H1 (cell line): ENCODE data around the gene HRNR. TPM values are rescaled to one million over a fixed set of nuclear protein-coding genes. Genes with fewer than 3 reads are reported as not detected.
"Not testable (repeated sequence)": the region's sequence is repeated elsewhere in the genome, so short reads cannot be mapped to it uniquely, and the experiment has no call there.

Source experiments
- CTCF ChIA-PET: fragments of 300-600 bp; sonication (Branson Sonifier 250); formaldehyde crosslinking; loops from one replicate; lab custom pipeline; 2021; ENCODE audit not compliant: partially characterized antibody; lab: Charles Lee
- POLR2A ChIA-PET: fragments of 300-600 bp; sonication (Branson Sonifier 250); formaldehyde crosslinking; loops from one replicate; lab custom pipeline; 2021; ENCODE audit warnings: inconsistent platforms; ENCODE audit not compliant: partially characterized antibody; lab: Charles Lee
- DNase-seq, 2 experiments: peaks; one replicate each; pipeline versions ENCODE4 v3.0.0 to v3.0.0-alpha.2; 2010 to 2022; ENCODE audit warnings: low spot score in 2 of 2, low read depth in 1 of 2, mixed read lengths in 1 of 2
- FAIRE-seq: peaks from 2 replicates; lab custom pipeline; 2011; peaks lifted over from hg19 to GRCh38; lab: Jason Lieb, UNC
- H2AFZ ChIP-seq: 2 replicates; pipeline ENCODE4 v1.8.1; 2012; ENCODE audit warnings: low read length, inconsistent platforms
- H2AK5ac ChIP-seq: 2 replicates; pipeline ENCODE4 v1.6.1; 2013; ENCODE audit warnings: low read depth, low read length
- H2BK120ac ChIP-seq: replicated peaks from 2 replicates; pipeline ENCODE3; 2013; ENCODE audit warnings: low read depth, low read length, inconsistent platforms
- H2BK12ac ChIP-seq: 2 replicates; pipeline ENCODE4 v1.6.1; 2013; ENCODE audit warnings: low read depth, low read length
- H2BK15ac ChIP-seq: 2 replicates; pipeline ENCODE4 v1.6.1; 2013; ENCODE audit warnings: low read length
- H2BK20ac ChIP-seq: 2 replicates; pipeline ENCODE4 v1.6.1; 2013; ENCODE audit warnings: low read length
- H2BK5ac ChIP-seq: 2 replicates; pipeline ENCODE4 v1.6.1; 2013; ENCODE audit warnings: low read depth, low read length
- H3K14ac ChIP-seq: 2 replicates; pipeline ENCODE4 v1.6.1; 2013; ENCODE audit warnings: inconsistent platforms; ENCODE audit not compliant: insufficient read length
- H3K18ac ChIP-seq: 2 replicates; pipeline ENCODE4 v1.6.1; 2013; ENCODE audit warnings: low read length; ENCODE audit errors: extremely low read depth
- H3K23ac ChIP-seq: 2 replicates; pipeline ENCODE4 v1.6.1; 2013; ENCODE audit warnings: inconsistent platforms; ENCODE audit not compliant: insufficient read length
- H3K23me2 ChIP-seq: 2 replicates; pipeline ENCODE4 v1.6.1; 2013; ENCODE audit warnings: low read depth, low read length
- H3K27ac ChIP-seq: 2 replicates; pipeline ENCODE4 v1.6.1; 2011; ENCODE audit warnings: low read depth, low read length, inconsistent platforms
- H3K27me3 ChIP-seq, 4 experiments: replicated peaks in 1 of 4; 1 replicate in 1 of 4; 2 replicates in 3 of 4; pipeline versions ENCODE4 v1.6.1 to v1.8.1; 2011 to 2013; ENCODE audit warnings: low read length in 3 of 4, mild to moderate bottlenecking in 3 of 4, inconsistent platforms in 2 of 4, mixed read lengths in 2 of 4, moderate library complexity in 1 of 4; ENCODE audit not compliant: control insufficient read depth in 3 of 4, insufficient read depth in 3 of 4; ENCODE audit errors: extremely low read depth in 1 of 4
- H3K36me3 ChIP-seq, 4 experiments: 2 replicates each; pipeline versions ENCODE4 v1.6.1 to v1.8.1; 2011 to 2013; ENCODE audit warnings: mild to moderate bottlenecking in 4 of 4, low read length in 3 of 4, moderate library complexity in 2 of 4, control low read depth in 1 of 4, inconsistent platforms in 1 of 4; ENCODE audit not compliant: insufficient read depth in 4 of 4, control insufficient read depth in 2 of 4
- H3K4ac ChIP-seq: replicated peaks from 2 replicates; pipeline ENCODE3; 2013; ENCODE audit warnings: low read length, low read depth, mixed read lengths, inconsistent platforms; ENCODE audit not compliant: insufficient read length
- H3K4me1 ChIP-seq, 4 experiments: replicated peaks in 1 of 4; 1 replicate in 1 of 4; 2 replicates in 3 of 4; pipeline versions ENCODE4 v1.6.1 to v1.8.1; 2011 to 2013; ENCODE audit warnings: low read length in 3 of 4, inconsistent platforms in 2 of 4, mixed read lengths in 1 of 4; ENCODE audit not compliant: insufficient read depth in 4 of 4, control insufficient read depth in 3 of 4
- H3K4me2 ChIP-seq, 2 experiments: 2 replicates each; pipeline versions ENCODE4 v1.6.1 to v1.8.1; 2011 to 2013; ENCODE audit warnings: low read depth in 2 of 2, low read length in 2 of 2, control low read depth in 1 of 2, inconsistent platforms in 1 of 2, mild to moderate bottlenecking in 1 of 2; ENCODE audit not compliant: insufficient read depth in 1 of 2
- H3K4me3 ChIP-seq, 4 experiments: fragments of 200-600, 300-600 bp in 1 of 4; sonication (generic), shearing (Covaris generic), sonication (Bioruptor Twin) in 1 of 4; 2 replicates each; pipeline versions ENCODE4 v1.5.1 to v1.8.1; 2011 to 2016; ENCODE audit warnings: low read length in 4 of 4, low read depth in 3 of 4, control low read depth in 2 of 4, inconsistent platforms in 2 of 4, mild to moderate bottlenecking in 2 of 4, mixed read lengths in 1 of 4, moderate library complexity in 1 of 4; ENCODE audit not compliant: insufficient read depth in 2 of 4; ENCODE audit errors: extremely low read depth in 1 of 4
- H3K56ac ChIP-seq: replicated peaks from 2 replicates; pipeline ENCODE3; 2013; ENCODE audit warnings: low read depth, mild to moderate bottlenecking, mixed read lengths, low read length, inconsistent platforms; ENCODE audit not compliant: insufficient read length
- H3K79me1 ChIP-seq: 2 replicates; pipeline ENCODE4 v1.6.1; 2013; ENCODE audit warnings: low read depth, low read length, control low read depth
- H3K79me2 ChIP-seq, 2 experiments: 2 replicates each; pipeline versions ENCODE4 v1.6.1 to v1.8.1; 2012 to 2013; ENCODE audit warnings: low read length in 2 of 2, mild to moderate bottlenecking in 2 of 2, inconsistent platforms in 1 of 2; ENCODE audit not compliant: insufficient read depth in 2 of 2, control insufficient read depth in 1 of 2
- H3K9ac ChIP-seq, 4 experiments: replicated peaks in 1 of 4; 1 replicate in 1 of 4; 2 replicates in 3 of 4; pipeline versions ENCODE4 v1.6.1 to v1.8.1; 2011 to 2013; ENCODE audit warnings: low read depth in 3 of 4, low read length in 3 of 4, control low read depth in 2 of 4, mild to moderate bottlenecking in 2 of 4, moderate library complexity in 2 of 4, inconsistent platforms in 1 of 4; ENCODE audit errors: extremely low read depth in 1 of 4
- H3K9me3 ChIP-seq, 2 experiments: 2 replicates each; pipeline versions ENCODE4 v1.6.1 to v1.8.1; 2012 to 2013; ENCODE audit warnings: mild to moderate bottlenecking in 2 of 2, moderate library complexity in 2 of 2, control low read depth in 1 of 2, inconsistent platforms in 1 of 2, low read depth in 1 of 2, low read length in 1 of 2, mixed read lengths in 1 of 2; ENCODE audit not compliant: insufficient read depth in 2 of 2
- H4K20me1 ChIP-seq, 2 experiments: replicated peaks in 1 of 2; 2 replicates each; pipeline versions ENCODE3 to v1.8.1; 2011 to 2013; ENCODE audit warnings: inconsistent platforms in 2 of 2, low read length in 2 of 2, mild to moderate bottlenecking in 1 of 2; ENCODE audit not compliant: insufficient read depth in 2 of 2, control insufficient read depth in 1 of 2
- H4K5ac ChIP-seq: 2 replicates; pipeline ENCODE4 v1.6.1; 2013; ENCODE audit warnings: low read length, low read depth, mixed read lengths, inconsistent platforms; ENCODE audit not compliant: insufficient read length
- H4K8ac ChIP-seq: 2 replicates; pipeline ENCODE4 v1.8.0; 2013; ENCODE audit warnings: mild to moderate bottlenecking, moderate library complexity, low read length, inconsistent platforms; ENCODE audit not compliant: insufficient read depth; ENCODE audit errors: extremely low read depth
- H4K91ac ChIP-seq: replicated peaks from 2 replicates; pipeline ENCODE3; 2013; ENCODE audit warnings: low read length, mixed read lengths, inconsistent platforms; ENCODE audit not compliant: insufficient read length
- WGBS, 2 experiments: shearing (Covaris generic) in 1 of 2; methylation state at CpG; one replicate each; pipeline versions ENCODE4 v1.1.6 to v1.1.7; 2013 to 2015; ENCODE audit warnings: low lambda C conversion rate in 2 of 2, mixed read lengths in 2 of 2, inconsistent platforms in 1 of 2, low coverage in 1 of 2, missing lambda C conversion rate in 1 of 2; ENCODE audit not compliant: insufficient replicate concordance in 2 of 2, insufficient coverage in 1 of 2, insufficient read length in 1 of 2; ENCODE audit errors: extremely low coverage in 1 of 2, missing lambda C conversion rate in 1 of 2; 5-methylcytosine and 5-hydroxymethylcytosine counted together
- polyA plus RNA-seq, 7 experiments: library from polyadenylated mRNA; depleted of rRNA in 3 of 7; stranded (reverse) in 5 of 7; unstranded in 2 of 7; fragments of >200 nt in 5 of 7; fragments of 200-250 nt in 2 of 7; gene quantifications; 1 replicate in 5 of 7; 2 replicates in 1 of 7; 4 replicates in 1 of 7; pipeline versions ENCODE4 v1.2.1 to v1.2.3, GENCODE V29; 2011 to 2013; ENCODE audit warnings: missing spikeins in 2 of 7, mixed read lengths in 2 of 7
- total RNA-seq: library from RNA; stranded (reverse); fragmentation: NEBNext Ultra II Directional; extraction: Animal tissue kit (Norgen Biotek cat#: 25700); gene quantifications from 2 replicates; pipeline ENCODE4 v1.2.1, GENCODE V29; 2021

Gene HRNR
- total and polyA plus RNA-seq, 2 of the 8 experiments (the other 6 are each of a cell fraction or from before 2014, with no cell fraction given), result not detected

DNA sequence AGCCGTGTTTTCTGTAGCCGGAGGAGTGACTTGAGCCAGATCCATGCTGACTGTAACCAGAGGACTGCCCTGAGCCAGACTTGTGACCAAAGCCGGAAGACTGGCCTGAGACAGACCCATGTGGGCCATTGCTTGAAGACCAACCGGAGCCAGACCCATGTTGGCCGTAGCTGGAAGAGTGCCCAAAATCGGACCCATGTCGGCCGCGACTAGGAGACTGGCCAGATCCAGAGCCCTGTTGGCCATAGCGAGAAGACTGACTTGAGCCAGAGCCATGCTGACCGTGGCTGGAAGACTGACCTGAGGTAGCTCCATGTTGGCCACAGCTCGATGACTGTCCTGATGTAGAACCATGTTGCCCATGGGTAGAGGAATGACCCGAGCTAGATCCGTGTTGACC is 4.6 kb downstream of the HRNR start:
- H2BK20ac ChIP-seq, H3K79me2 ChIP-seq, CTCF ChIA-PET, H3K4me1 ChIP-seq, H3K18ac ChIP-seq, H3K4ac ChIP-seq, H2AK5ac ChIP-seq, DNase-seq, H2BK12ac ChIP-seq, H3K27ac ChIP-seq, H3K79me1 ChIP-seq, H4K91ac ChIP-seq, H4K8ac ChIP-seq, H2BK5ac ChIP-seq, H2BK15ac ChIP-seq, H3K56ac ChIP-seq, H4K5ac ChIP-seq, H2AFZ ChIP-seq, POLR2A ChIA-PET, H3K9ac ChIP-seq, H3K23ac ChIP-seq, H4K20me1 ChIP-seq, H3K36me3 ChIP-seq, H3K27me3 ChIP-seq, H3K4me3 ChIP-seq, H2BK120ac ChIP-seq, H3K23me2 ChIP-seq, H3K4me2 ChIP-seq, FAIRE-seq, H3K14ac ChIP-seq: not testable (repeated sequence)
- peaks cover 58 to 70% of the 10 kb centered on the region in 2 experiments for H3K9me3 ChIP-seq
- 93% methylated on average over 12 of the region's 14 CpGs; no CpG with 5 or more reads in 1 of the 2 experiments for WGBS, 2 experiments
